ENCODE measurements around the gene CFAP90. TPM values are rescaled to one million over a fixed set of nuclear protein-coding genes. Genes with fewer than 3 reads are reported as not detected.

Gene CFAP90
- total RNA-seq, 4 donors from 2014 or later, result not detected

DNA sequence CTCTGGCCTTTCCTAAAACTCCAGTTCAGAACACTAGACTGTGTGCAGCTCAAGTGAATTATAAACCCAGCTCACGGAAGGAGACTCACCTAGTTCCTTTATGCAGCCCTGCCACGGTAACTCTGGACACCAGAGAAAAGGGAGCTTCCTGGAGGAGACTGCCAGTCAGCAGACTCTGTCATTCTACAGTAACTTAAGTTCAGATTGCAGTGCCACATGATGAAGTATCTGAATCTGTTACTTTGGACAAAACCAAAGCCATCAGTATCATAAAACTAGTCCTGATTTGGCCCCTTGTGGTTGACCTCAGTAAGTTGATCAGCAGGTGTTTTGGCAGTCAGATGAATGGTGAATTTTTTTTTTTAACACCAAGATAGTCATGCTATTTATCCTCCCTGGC, 20.7 kb upstream of the CFAP90 start:
- H3K27ac ChIP-seq, result no peak overlapping the region
- peaks cover 28 to 37% of the 10 kb centered on the region in 2 donors for H3K4me1 ChIP-seq
- no peak for DNase-seq
- no peak for ATAC-seq
- no peaks in the 10 kb centered on the region for H3K9me3 ChIP-seq
- in situ Hi-C loops (cut with MboI; ENCODE audit: low sequenced_read_pairs in 4 of 4), result loop anchor here in 2 of 4 donors (25.0 kb wide), 2 partner anchors 591 to 1234 kb away; partner anchors contain the start of genes NSUN2 (in 2 of the 2) and SRD5A1 (in 2 of the 2)
- no peaks in the 10 kb centered on the region for H3K27me3 ChIP-seq
- peaks cover 0 to 25% of the 10 kb centered on the region in 2 donors for H3K36me3 ChIP-seq
- intact Hi-C loops (cut with DNase I; ENCODE audit: low total_unique reads), result no loop called here
- TF ChIP-seq CTCF (IDR thresholded peaks at IDR 0.05 in 4 of 5, conservative IDR thresholded peaks at IDR 0.05 in 1 of 5) (no peak), POLR2A (IDR thresholded peaks at IDR 0.05) (no peak)
- H3K4me3 ChIP-seq, result no peak overlapping the region

DNA sequence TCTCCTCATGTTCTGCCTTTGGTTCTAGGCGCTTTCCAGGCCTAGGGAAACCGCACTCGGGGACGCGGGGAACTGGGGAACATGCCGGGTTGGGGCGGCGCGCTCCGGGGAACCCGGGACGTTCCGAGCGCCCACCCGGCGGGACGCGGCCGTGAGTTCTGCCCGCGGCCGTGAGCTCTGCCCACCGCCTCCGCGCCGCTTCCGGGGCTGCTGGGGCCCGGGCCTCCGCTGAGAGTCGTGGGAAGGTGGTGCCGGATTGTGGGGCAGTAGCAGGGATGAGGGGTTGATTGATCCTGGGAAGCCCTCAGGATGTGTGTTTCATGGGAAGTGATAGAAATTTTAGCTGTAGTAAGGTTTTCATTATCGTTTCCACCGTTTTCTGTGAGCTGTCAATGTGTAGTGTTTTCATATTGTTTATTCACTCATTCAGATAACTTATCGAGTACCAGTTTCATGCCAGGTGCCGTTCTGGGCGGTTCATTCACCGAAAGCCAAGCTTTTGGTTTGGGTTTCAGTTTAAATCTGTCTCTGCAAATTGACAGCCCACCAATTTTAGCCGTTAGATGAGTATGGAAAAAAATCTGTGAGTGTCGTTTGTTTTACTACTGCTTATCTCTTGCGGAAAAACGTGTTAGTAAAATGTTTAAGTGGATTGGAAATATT, 18.7 kb upstream of the CFAP90 start:
- ATAC-seq, result peak in 1 of 2 donors; percentile 24

DNA sequence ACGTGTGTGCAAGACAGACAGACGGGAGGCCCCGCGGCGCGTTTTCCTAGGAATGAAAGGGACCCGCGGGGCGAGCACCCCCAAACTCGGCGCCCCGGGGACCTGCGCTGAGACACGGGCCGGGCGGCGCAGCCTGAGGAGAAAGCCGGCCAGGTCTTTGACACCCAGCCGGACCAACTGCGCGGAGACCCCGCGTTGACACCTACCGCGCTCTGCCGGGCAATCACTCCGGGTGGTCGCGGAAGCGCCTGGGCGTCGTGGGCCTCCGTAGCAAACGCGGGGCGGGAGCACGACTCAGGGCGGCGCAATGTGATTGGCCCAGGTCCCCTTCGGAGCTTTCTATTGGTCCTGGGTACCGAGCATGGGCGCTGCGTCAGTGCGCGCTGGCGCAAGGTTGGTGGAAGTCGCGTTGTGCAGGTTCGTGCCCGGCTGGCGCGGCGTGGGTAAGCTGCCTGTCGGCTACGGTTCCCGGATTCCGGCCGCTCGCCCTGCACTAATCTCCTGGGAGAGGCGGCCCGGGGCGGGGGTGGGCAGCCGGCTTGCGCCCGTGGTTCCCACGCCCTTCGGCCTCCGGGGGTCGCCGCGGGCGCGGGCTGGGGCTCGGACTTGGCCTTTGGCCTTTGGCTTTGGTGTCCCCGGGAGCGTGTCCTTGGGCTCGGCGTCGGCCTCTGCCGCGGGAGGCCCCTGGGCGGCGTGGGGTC, 18.0 kb upstream of the CFAP90 start, which contains the start of the genes FASTKD3 and MTRR:
FASTKD3 (minus strand) TSS at position 259 of the 701 bp plus-strand sequence. CDS start 948 bp downstream, outside the sequence.
MTRR (plus strand) TSS at position 376 of the 701 bp plus-strand sequence. CDS start 1,647 bp downstream, outside the sequence.
- TF ChIP-seq POLR2A (IDR thresholded peaks at IDR 0.05) (peak; percentile 83 to 89), CTCF (IDR thresholded peaks at IDR 0.05 in 4 of 5, conservative IDR thresholded peaks at IDR 0.05 in 1 of 5) (peak in 2 of 5 experiments; percentile 5 to 14)
- peaks cover 4 to 16% of the 10 kb centered on the region in 2 donors for H3K36me3 ChIP-seq
- DNase-seq (peak; percentile 93), ATAC-seq (peak; percentile 99 to 100)
- H3K4me1 ChIP-seq, result peaks cover 28 to 37% of the 10 kb centered on the region in 2 donors
- H3K27ac ChIP-seq, result peak within 1 kb of the TSS; percentile 89 to 95 (median 93)
- no peaks in the 10 kb centered on the region for H3K27me3 ChIP-seq
- intact Hi-C loops (cut with DNase I; ENCODE audit: low total_unique reads) (loop anchor here (5.0 kb wide), 2 partner anchors 102 to 1157 kb away; partner anchors contain the start of gene TENT4A), in situ Hi-C loops (cut with MboI; ENCODE audit: low sequenced_read_pairs in 4 of 4) (loop anchor here in 2 of 4 donors (25.0 kb wide), 2 partner anchors 593 to 1232 kb away; partner anchors contain the start of genes NSUN2 (in 2 of the 2) and SRD5A1 (in 2 of the 2))
- peak within 1 kb of the TSS; percentile 86 to 99 (median 96) for H3K4me3 ChIP-seq
- H3K9me3 ChIP-seq, result no peaks in the 10 kb centered on the region

More for the DNA sequence above, 18.7 kb upstream of the CFAP90 start:
- Histone ChIP-seq H3K36me3 (peaks cover 4 to 14% of the 10 kb centered on the region in 2 donors), H3K4me1 (peaks cover 28 to 37% of the 10 kb centered on the region in 2 donors), H3K27ac (peak overlapping the region; percentile 89 to 95 (median 93)), H3K4me3 (peak overlapping the region; percentile 86 to 99 (median 96)), H3K27me3 (no peaks in the 10 kb centered on the region), H3K9me3 (no peaks in the 10 kb centered on the region)
- intact Hi-C loops (cut with DNase I; ENCODE audit: low total_unique reads) (loop anchor here (5.0 kb wide), 2 partner anchors 102 to 1157 kb away; partner anchors contain the start of gene TENT4A), in situ Hi-C loops (cut with MboI; ENCODE audit: low sequenced_read_pairs in 4 of 4) (loop anchor here in 2 of 4 donors (25.0 kb wide), 2 partner anchors 593 to 1232 kb away; partner anchors contain the start of genes NSUN2 (in 2 of the 2) and SRD5A1 (in 2 of the 2))
- TF ChIP-seq CTCF (IDR thresholded peaks at IDR 0.05 in 4 of 5, conservative IDR thresholded peaks at IDR 0.05 in 1 of 5) (no peak), POLR2A (IDR thresholded peaks at IDR 0.05) (no peak)
- DNase-seq, result no peak

- peaks cover 4 to 21% of the 10 kb centered on the region in 2 donors for H3K36me3 ChIP-seq
- peak overlapping the region; percentile 89 to 95 (median 93) for H3K27ac ChIP-seq
- no peaks in the 10 kb centered on the region for H3K27me3 ChIP-seq
- TF ChIP-seq CTCF (IDR thresholded peaks at IDR 0.05 in 4 of 5, conservative IDR thresholded peaks at IDR 0.05 in 1 of 5) (no peak), POLR2A (IDR thresholded peaks at IDR 0.05) (no peak)
- in situ Hi-C loops (cut with MboI; ENCODE audit: low sequenced_read_pairs in 4 of 4), result loop anchor here in 2 of 4 donors (25.0 kb wide), 2 partner anchors 594 to 1231 kb away; partner anchors contain the start of genes NSUN2 (in 2 of the 2) and SRD5A1 (in 2 of the 2)
- DNase-seq (no peak), ATAC-seq (peak; percentile 7 to 12)
- no peaks in the 10 kb centered on the region for H3K9me3 ChIP-seq
- peaks cover 28 to 37% of the 10 kb centered on the region in 2 donors for H3K4me1 ChIP-seq
- intact Hi-C loops (cut with DNase I; ENCODE audit: low total_unique reads), result loop anchor here (5.0 kb wide), 2 partner anchors 101 to 1156 kb away; partner anchors contain the start of gene TENT4A
- peak overlapping the region; percentile 86 to 99 (median 96) for H3K4me3 ChIP-seq
Observed at GRCh38 chr5:7868427-7868772, 17.5 kb upstream of the CFAP90 start.

Data from gastrocnemius medialis (tissue), 4 donors.